GM21423 (cell line): ENCODE results near the gene HAVCR2.

Experiments used
- ATAC-seq: cut with Tn5 transposase; IDR thresholded peaks from one replicate; pipeline ENCODE4 v1.9.1; 2021; ENCODE audit warnings: mild to moderate bottlenecking, moderate library complexity; ENCODE audit not compliant: unreplicated experiment

Gene HAVCR2

GRCh38 chr5:157108976-157109375 lies at the start of gene HAVCR2:
Gene HAVCR2 (minus strand): TSS chr5:157109044. CDS start chr5:157108983, 61 bp downstream.
- ATAC-seq, result peak; percentile 87

- no peak for ATAC-seq
Observed at GRCh38 chr5:157157293-157157891, 48.5 kb upstream of the HAVCR2 start.

DNA sequence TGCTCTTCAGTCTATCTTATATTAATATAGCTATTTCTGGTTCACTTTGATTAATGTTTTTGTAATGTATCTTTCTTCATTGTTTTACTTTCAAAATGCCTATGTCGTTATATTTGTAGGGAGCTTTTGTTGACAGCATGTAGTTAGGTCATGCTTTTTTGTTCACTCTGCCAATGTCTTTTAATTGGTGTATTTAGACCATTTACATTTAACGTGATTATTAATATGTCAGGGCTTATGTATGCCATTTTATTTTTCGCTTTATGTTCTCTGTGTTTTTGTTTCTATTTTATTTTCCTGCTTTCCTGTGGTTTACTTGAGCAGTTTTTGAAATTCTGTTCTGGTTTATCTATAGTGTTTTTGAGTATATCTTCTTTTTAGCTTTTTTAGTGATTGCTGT lies 46.5 kb upstream of the HAVCR2 start:
- no peak for ATAC-seq

DNA sequence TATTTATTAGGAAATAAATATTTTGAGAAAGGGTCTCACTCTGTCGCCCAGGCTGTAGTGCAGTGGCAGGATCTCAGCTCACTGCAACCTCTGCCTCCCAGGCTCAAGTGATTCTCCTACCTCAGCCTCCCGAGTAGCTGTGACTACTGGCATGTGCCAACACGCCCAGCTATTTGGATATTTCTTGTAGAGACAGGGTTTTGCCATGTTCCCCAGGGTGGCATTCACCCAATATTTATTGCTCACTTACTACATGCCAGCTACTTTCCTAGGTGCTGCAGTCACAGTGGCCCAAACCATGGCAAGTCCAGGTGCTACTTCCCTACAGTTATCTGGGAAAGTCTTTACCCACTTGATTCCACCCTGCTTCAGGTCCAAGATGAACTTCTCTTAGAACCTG lies 42.2 kb upstream of the HAVCR2 start:
- ATAC-seq, result no peak

- peak; percentile 61 for ATAC-seq
Observed at GRCh38 chr5:157148734-157149615, 40.1 kb upstream of the HAVCR2 start.

DNA sequence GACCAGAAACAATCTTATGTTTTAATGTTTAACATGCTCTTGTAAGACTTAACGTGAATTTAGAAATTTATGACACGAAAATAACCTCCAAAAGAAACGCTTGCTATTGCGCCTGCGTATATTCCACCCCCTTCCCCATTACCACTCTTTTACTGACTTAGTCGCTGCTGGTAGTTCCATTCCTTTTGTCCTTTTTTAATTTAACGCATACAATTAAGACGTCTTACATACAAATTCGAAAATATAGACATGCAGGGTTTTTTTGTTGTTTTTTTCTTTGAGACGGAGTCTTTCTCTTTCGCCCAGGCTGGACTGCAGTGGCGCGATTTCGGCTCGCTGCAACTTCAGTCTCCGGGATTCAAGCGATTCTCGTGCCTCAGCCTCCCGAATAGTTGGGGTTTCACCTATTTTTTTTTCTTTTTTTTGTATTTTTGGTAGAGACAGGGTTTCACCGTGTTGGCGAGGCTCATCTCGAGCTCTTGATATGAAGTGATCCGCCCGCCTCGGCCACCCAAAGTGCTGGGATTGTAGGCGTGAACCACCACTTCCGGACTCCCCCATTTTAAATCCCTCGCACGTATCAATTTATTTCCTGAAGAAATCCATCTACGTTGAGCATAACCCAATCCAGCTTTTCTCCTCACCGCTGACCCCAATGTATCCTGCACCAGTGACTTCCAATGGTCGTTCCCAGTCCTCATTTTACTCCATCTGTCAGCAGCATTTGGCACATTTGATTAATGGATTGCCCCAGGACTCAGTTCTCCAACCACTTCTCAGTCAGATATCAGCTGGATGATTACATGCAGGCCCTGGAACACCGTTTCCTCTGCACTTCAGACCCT lies 34.5 kb upstream of the HAVCR2 start:
- ATAC-seq, result peak; percentile 37

DNA sequence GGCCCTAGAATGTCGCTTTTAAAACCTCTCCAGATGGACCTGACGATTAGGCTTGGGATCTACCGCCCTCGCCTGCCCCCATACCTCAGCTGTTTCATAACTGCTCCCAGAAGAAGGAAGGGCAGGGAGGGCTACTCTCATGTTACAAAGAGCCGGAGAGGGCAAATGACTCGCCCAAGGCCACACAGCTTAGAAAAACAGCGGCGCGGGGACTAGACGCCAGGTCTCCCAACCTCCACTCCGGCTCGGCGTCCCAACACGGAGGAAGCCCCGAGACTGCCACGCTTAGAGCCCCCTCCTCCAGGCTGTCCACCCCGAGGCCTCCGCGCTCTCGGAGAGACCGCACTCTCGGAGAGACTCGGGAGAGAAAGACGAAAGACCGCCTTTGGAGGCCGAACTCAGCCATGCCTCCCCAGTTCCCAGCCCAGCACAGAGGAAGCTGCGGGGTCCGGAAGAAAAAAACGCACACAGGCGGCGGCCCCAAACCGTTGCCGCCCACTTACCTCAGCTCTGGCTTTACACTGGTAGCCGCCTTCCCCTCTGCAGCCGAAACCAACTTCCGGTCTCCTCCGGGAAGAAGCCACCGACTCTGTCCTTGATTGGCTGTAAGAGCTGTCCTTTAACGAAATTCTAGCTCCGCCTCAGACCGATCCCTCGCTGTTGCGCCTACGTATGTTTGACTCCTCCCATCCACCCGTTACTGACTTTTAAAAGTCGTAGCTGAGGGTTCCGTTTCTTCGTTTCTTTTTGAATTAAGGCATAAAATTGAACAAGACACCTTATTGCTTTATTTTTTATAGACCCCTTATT lies 33.7 kb upstream of the HAVCR2 start, which contains the start of gene MED7:
MED7 (minus strand) TSS at position 549 of the 810 bp plus-strand sequence. CDS start 3,434 bp downstream, outside the sequence.
- ATAC-seq, result peak; percentile 100

DNA sequence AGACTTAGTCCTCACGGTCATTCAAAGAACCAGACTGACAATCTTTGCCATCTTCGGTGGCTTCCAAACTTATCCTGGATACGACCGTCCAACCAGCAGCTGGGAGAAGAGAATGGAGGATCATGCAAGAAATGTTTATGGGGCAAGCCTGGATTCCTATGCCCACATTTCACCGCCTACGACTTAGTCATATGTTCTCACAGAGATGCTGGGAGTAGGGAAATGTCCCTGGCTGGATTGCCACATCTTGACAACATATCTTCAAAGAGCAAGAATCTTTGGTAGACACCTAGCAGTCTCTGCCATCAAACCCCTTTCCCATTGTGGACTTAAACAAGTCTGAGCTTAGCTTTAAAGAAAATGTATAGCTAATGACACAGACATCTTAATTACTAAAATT lies 28.8 kb upstream of the HAVCR2 start:
- ATAC-seq, result no peak

DNA sequence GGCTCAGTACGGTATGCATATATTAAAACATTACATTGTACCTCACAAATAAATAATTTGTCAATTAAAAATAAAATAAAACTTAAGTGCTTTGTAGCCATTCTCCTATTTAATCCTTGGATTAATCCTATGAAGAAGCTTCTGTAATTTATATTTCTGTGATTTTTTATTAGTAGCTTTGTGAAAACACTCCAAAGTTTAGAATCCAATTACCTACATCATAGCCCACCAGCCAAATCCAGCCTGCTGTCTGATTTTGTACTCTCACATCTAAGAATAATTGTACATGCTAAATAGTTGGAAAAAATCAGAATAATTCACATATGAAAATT lies 23.4 kb upstream of the HAVCR2 start:
- ATAC-seq, result no peak

GRCh38 chr5:157130925-157131324 lies 22.1 kb upstream of the HAVCR2 start:
- no peak for ATAC-seq

DNA sequence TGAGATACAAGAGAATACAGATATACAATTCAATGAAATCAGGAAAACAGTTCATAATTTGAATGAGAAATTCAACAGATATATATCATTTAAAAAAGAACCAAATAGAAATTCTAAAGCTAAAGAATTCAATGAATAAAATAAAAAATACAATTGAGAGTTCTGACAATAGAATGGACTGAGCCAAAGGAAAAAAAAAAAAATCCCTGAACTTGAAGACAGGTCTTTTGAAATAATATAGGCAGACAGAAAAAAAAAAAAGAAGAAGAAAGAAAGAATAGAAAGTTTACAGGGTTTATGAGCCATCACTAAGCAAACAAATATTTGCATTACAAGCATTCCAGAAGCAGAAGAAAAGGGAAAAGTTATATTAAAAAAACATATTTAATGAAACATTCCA lies 12.9 kb upstream of the HAVCR2 start:
- no peak for ATAC-seq

DNA sequence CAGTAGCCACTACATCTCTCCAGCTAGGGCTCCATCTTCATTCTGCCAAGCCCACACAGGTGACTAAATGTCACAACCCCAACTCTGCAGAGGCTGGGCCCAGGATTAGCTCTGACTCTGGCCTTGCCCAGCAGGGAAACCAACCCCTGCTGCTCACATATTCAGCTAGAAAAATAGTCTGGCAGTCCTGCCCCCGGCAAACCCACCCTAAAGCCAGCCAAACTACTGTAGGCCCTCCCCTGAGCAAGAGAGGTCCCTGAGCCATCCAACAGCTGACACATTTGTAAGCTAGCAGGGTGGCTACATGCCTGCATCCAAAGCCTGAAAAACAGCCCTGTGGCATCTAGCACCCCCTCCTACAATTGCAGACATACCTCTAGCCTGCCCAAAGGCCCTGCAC lies 11.3 kb upstream of the HAVCR2 start:
- ATAC-seq, result no peak

- ATAC-seq, result no peak
Observed at GRCh38 chr5:157116483-157116954, 7.7 kb upstream of the HAVCR2 start.

DNA sequence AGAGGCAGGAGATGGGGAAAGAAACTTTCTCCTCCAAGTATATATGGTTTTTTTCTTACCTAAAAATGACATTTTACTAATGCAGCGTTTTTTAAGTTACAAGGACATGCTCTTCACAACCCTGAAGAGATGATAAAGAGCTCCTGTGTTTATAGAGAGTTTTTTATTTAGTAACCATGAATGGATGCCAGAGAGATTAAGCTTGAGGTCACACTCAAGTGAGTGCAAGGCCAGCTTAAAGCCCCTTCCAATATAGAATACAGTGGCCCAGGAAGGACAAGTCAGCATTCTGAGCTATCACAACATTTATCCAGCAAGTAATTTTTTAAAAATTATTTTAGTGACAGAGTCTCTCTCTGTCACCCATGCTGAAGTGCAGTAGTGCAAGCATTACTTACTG lies 6.7 kb upstream of the HAVCR2 start:
- ATAC-seq, result no peak

- no peak for ATAC-seq
Observed at GRCh38 chr5:157115012-157115411, 6.2 kb upstream of the HAVCR2 start.

DNA sequence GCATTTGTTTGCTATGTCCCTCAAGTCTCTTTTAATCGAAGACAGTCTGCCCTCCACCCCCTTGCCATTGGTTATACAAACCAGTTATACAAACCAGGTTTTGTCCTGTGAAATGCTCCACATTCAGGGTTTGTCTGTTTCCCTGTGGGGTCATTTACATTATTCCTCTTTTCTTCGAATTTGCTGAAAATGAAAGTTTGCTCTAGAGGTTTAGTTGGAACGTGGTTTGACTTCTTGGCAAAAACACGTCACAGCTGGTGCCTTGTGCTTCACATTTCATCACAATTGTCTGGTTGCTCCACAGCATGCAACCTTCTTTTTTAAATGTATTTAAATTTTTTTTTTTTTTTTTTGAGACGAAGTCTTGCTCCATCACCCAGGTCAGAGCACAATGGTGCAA lies 4.2 kb upstream of the HAVCR2 start:
- ATAC-seq, result no peak

GRCh38 chr5:157109744-157110143 lies 900 bp upstream of the HAVCR2 start:
- peak; percentile 68 for ATAC-seq

GRCh38 chr5:157107508-157107907 lies 1.3 kb downstream of the HAVCR2 start:
- no peak for ATAC-seq

- peak; percentile 22 for ATAC-seq
Observed at GRCh38 chr5:157106630-157107461, 2.0 kb downstream of the HAVCR2 start.
